Gastrocnemius medialis (tissue), 4 donors: ENCODE measurements around the gene PRKAG2. TPM values are rescaled to one million over a fixed set of nuclear protein-coding genes. Genes with fewer than 3 reads are reported as not detected.

ENCODE experiments used
- ATAC-seq, 2 donors: fragments of 150-250 bp; one replicate each; pipeline ENCODE4 v1.9.1; 2016
- DNase-seq, 2 donors: peaks; one replicate each; pipeline ENCODE4 v3.0.0-alpha.2; 2019
- H3K27ac ChIP-seq, 4 donors: fragments of 200-600 bp; sonication (generic); 1 replicate in 1 of 4; 2 replicates in 3 of 4; pipeline ENCODE4 v1.5.1; 2016 to 2018; ENCODE audit warnings: mild to moderate bottlenecking in 2 of 4, moderate library complexity in 1 of 4
- H3K27me3 ChIP-seq, 3 donors: fragments of 200-600 bp; sonication (generic) in 2 of 3; 1 replicate in 1 of 3; 2 replicates in 2 of 3; pipeline versions ENCODE4 v1.5.1 to v1.6.0; 2016 to 2019; ENCODE audit warnings: mild to moderate bottlenecking in 1 of 3, moderate library complexity in 1 of 3
- H3K36me3 ChIP-seq, 2 donors: fragments of 200-600 bp; sonication (generic) in 1 of 2; one replicate each; pipeline ENCODE4 v1.5.1; 2017 to 2018
- H3K4me1 ChIP-seq, 2 donors: fragments of 200-600 bp; sonication (generic) in 1 of 2; one replicate each; pipeline ENCODE4 v1.5.1; 2016 to 2017; ENCODE audit warnings: mild to moderate bottlenecking in 2 of 2
- H3K4me3 ChIP-seq, 4 donors: fragments of 200-600 bp; sonication (generic) in 3 of 4; 1 replicate in 1 of 4; 2 replicates in 3 of 4; pipeline ENCODE4 v1.5.1; 2016 to 2019; ENCODE audit warnings: mild to moderate bottlenecking in 2 of 4
- H3K9me3 ChIP-seq, 3 donors: fragments of 200-600 bp; sonication (generic) in 2 of 3; 1 replicate in 1 of 3; 2 replicates in 2 of 3; pipeline ENCODE4 v1.5.1; 2016 to 2019
- CTCF ChIP-seq, 5 experiments: fragments of 450-650 bp in 3 of 5; fragments of 200-600 bp in 2 of 5; sonication (generic) in 2 of 5; IDR thresholded peaks in 4 of 5; conservative IDR thresholded peaks in 1 of 5; 1 replicate in 4 of 5; 2 replicates in 1 of 5; pipeline ENCODE4 v1.5.1; 2016 to 2019; ENCODE audit warnings: antibody characterized with exemption in 5 of 5, mild to moderate bottlenecking in 3 of 5, moderate library complexity in 3 of 5
- POLR2A ChIP-seq, 2 donors: fragments of 450-650 bp; IDR thresholded peaks; one replicate each; pipeline ENCODE4 v1.6.1; 2017; ENCODE audit warnings: antibody characterized with exemption in 2 of 2, mild to moderate bottlenecking in 2 of 2, moderate library complexity in 2 of 2
- in situ Hi-C, 4 donors: fragments of 200-750 bp; cut with MboI; loops; one replicate each; pipeline versions ENCODE4 v1.15.0 to v1.8.0; 2017; ENCODE audit warnings: low sequenced_read_pairs in 4 of 4
- intact Hi-C: fragments of 100-400 bp; cut with DNase I; formaldehyde crosslinking; loops from one replicate; pipeline ENCODE4 v1.15.1; 2023; ENCODE audit warnings: low total_unique reads
- total RNA-seq, 4 donors: library from RNA; depleted of rRNA; stranded (reverse); fragments of >200 nt; gene quantifications; one replicate each; pipeline versions ENCODE4 v1.1.0 to v1.2.3, GENCODE V29; 2016

PRKAG2 gene
- total RNA-seq, 4 donors from 2014 or later, result 5.3 to 32.6 (median 13.9) TPM

GRCh38 chr7:151624246-151624928, 252.5 kb downstream of the PRKAG2 start:
- H3K27ac ChIP-seq, result no peak overlapping the region
- peaks cover 0 to 2% of the 10 kb centered on the region in 2 donors for H3K4me1 ChIP-seq
- H3K9me3 ChIP-seq, result no peaks in the 10 kb centered on the region
- H3K36me3 ChIP-seq, result no peaks in the 10 kb centered on the region
- no peak overlapping the region for H3K4me3 ChIP-seq
- DNase-seq, result no peak
- intact Hi-C loops (no loop called here), in situ Hi-C loops (loop anchor here in 2 of 4 donors (10.0 kb wide), 2 partner anchors 60 to 140 kb away; no protein-coding TSS in a partner anchor)
- TF ChIP-seq CTCF (IDR thresholded peaks at IDR 0.05 in 4 of 5, conservative IDR thresholded peaks at IDR 0.05 in 1 of 5) (no peak), POLR2A (IDR thresholded peaks at IDR 0.05) (no peak)
- no peaks in the 10 kb centered on the region for H3K27me3 ChIP-seq
- ATAC-seq, result no peak

GRCh38 chr7:151623766-151624165, 253.1 kb downstream of the PRKAG2 start:
- intact Hi-C loops, result no loop called here

GRCh38 chr7:151621961-151622360, 255.0 kb downstream of the PRKAG2 start:
- Histone ChIP-seq H3K9me3 (no peaks in the 10 kb centered on the region), H3K27me3 (no peaks in the 10 kb centered on the region), H3K4me3 (no peak overlapping the region), H3K36me3 (no peaks in the 10 kb centered on the region), H3K4me1 (peaks cover 0 to 2% of the 10 kb centered on the region in 2 donors), H3K27ac (no peak overlapping the region)
- no peak for TF ChIP-seq CTCF (IDR thresholded peaks at IDR 0.05 in 4 of 5, conservative IDR thresholded peaks at IDR 0.05 in 1 of 5)
- TF ChIP-seq POLR2A (IDR thresholded peaks at IDR 0.05), result no peak
- in situ Hi-C loops (loop anchor here in 2 of 4 donors (10.0 kb wide), 2 partner anchors 63 to 143 kb away; no protein-coding TSS in a partner anchor), intact Hi-C loops (no loop called here)
- ATAC-seq, result no peak
- DNase-seq, result no peak

More at GRCh38 chr7:151623766-151624165, 253.1 kb downstream of the PRKAG2 start:
- DNase-seq (no peak), ATAC-seq (no peak)
- Histone ChIP-seq H3K4me3 (no peak overlapping the region), H3K36me3 (no peaks in the 10 kb centered on the region), H3K27me3 (no peaks in the 10 kb centered on the region), H3K4me1 (peaks cover 0 to 2% of the 10 kb centered on the region in 2 donors), H3K27ac (no peak overlapping the region), H3K9me3 (no peaks in the 10 kb centered on the region)
- TF ChIP-seq POLR2A (IDR thresholded peaks at IDR 0.05) (no peak), CTCF (IDR thresholded peaks at IDR 0.05 in 4 of 5, conservative IDR thresholded peaks at IDR 0.05 in 1 of 5) (no peak)
- in situ Hi-C loops, result loop anchor here in 2 of 4 donors (10.0 kb wide), 2 partner anchors 61 to 141 kb away; no protein-coding TSS in a partner anchor

GRCh38 chr7:151616443-151617213, 260.3 kb downstream of the PRKAG2 start:
- DNase-seq, result no peak
- Histone ChIP-seq H3K9me3 (no peaks in the 10 kb centered on the region), H3K4me1 (no peaks in the 10 kb centered on the region), H3K4me3 (no peak overlapping the region), H3K36me3 (no peaks in the 10 kb centered on the region), H3K27me3 (no peaks in the 10 kb centered on the region), H3K27ac (no peak overlapping the region)
- in situ Hi-C loops, result no loop called here
- ATAC-seq, result no peak
- TF ChIP-seq POLR2A (IDR thresholded peaks at IDR 0.05) (no peak), CTCF (IDR thresholded peaks at IDR 0.05 in 4 of 5, conservative IDR thresholded peaks at IDR 0.05 in 1 of 5) (no peak)
- intact Hi-C loops, result no loop called here
